AG09309 (cell line): Measurements from ENCODE around the gene PCDH11Y.
"Not testable (repeated sequence)": the region's sequence is repeated elsewhere in the genome, so short reads cannot be mapped to it uniquely, and the experiment has no call there.

ENCODE experiments used
- DNase-seq: peaks from one replicate; pipeline ENCODE4 v3.0.0-alpha.2; 2010; ENCODE audit warnings: low read depth
- H3K4me3 ChIP-seq: 2 replicates; pipeline ENCODE4 v1.5.1; 2011; ENCODE audit warnings: mild to moderate bottlenecking, low read depth, low read length, moderate library complexity; ENCODE audit not compliant: control insufficient read depth

Gene PCDH11Y, protein sequence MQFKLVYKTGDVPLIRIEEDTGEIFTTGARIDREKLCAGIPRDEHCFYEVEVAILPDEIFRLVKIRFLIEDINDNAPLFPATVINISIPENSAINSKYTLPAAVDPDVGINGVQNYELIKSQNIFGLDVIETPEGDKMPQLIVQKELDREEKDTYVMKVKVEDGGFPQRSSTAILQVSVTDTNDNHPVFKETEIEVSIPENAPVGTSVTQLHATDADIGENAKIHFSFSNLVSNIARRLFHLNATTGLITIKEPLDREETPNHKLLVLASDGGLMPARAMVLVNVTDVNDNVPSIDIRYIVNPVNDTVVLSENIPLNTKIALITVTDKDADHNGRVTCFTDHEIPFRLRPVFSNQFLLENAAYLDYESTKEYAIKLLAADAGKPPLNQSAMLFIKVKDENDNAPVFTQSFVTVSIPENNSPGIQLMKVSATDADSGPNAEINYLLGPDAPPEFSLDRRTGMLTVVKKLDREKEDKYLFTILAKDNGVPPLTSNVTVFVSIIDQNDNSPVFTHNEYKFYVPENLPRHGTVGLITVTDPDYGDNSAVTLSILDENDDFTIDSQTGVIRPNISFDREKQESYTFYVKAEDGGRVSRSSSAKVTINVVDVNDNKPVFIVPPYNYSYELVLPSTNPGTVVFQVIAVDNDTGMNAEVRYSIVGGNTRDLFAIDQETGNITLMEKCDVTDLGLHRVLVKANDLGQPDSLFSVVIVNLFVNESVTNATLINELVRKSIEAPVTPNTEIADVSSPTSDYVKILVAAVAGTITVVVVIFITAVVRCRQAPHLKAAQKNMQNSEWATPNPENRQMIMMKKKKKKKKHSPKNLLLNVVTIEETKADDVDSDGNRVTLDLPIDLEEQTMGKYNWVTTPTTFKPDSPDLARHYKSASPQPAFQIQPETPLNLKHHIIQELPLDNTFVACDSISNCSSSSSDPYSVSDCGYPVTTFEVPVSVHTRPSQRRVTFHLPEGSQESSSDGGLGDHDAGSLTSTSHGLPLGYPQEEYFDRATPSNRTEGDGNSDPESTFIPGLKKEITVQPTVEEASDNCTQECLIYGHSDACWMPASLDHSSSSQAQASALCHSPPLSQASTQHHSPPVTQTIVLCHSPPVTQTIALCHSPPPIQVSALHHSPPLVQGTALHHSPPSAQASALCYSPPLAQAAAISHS (N-terminal part only)

DNA sequence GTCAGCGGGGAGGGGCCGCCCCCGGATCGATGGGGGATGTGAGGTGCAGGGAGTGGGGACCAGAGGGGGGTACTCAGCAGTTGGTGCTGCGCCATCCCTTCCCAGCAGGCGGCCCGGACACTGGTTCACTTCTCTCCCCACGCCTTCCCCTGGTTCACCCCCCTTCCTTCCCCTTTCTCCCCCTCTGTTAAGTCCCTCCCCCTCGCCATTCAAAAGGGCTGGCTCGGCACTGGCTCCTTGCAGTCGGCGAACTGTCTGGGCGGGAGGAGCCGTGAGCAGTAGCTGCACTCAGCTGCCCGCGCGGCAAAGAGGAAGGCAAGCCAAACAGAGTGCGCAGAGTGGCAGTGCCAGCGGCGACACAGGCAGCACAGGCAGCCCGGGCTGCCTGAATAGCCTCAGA is at the start of gene PCDH11Y:
Gene PCDH11Y (plus strand): TSS at position 240 of the 400 bp plus-strand sequence. CDS start 56,804 bp downstream, outside the sequence.
- DNase-seq, H3K4me3 ChIP-seq: not testable (repeated sequence)

DNA sequence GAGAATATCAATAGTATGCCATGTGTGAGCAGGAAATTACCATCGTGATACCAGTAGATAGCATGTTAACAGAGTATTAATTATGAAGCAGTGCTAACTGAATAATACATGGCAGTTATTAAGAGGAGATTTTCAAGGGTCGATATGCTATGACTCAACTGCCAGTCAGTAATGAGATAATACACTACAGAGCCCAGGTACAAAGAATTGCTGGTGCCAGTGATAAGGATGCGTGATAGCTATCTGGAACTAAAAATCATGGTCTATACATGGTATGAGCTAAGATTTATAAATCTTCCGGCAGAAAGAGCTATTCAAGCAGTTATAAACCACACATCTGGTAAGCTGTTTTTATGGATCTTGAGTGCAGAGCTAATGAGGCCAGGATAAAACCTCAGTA is 32.2 kb upstream of the PCDH11Y start:
- DNase-seq, result not testable (repeated sequence)

DNA sequence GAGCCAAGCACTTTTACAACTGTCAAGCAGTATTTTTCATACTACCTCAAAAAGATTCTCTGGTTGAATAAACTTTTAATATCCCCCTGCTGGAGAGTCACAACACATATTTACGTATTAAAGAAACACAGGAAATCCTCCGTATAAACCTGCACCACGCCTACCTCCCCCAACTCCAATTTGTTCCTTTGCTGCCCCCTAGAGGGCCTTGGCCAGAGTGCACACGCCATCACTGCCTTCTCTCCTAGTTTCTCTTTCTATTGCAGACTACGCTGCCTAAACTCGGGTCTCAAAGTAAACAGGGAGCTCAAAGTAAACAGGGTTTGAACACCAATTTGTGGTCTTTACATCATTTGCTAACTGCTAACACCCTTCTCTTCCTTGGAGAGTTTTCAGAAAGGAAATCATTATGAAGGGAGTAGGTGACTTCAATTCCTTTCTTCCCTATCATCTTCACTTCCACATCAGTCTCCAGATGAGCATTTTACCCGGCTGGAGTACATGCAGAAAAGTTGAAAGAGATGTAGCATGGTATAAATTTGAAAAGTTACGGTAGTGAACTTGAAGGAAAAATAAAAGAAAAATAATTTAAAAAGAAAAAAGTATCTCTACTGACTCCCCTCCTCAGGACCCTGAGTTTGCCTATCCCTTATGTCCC is 8.2 kb upstream of the PCDH11Y start:
- not testable (repeated sequence) for H3K4me3 ChIP-seq, DNase-seq

More for the DNA sequence above, 32.2 kb upstream of the PCDH11Y start:
- not testable (repeated sequence) for H3K4me3 ChIP-seq

DNA sequence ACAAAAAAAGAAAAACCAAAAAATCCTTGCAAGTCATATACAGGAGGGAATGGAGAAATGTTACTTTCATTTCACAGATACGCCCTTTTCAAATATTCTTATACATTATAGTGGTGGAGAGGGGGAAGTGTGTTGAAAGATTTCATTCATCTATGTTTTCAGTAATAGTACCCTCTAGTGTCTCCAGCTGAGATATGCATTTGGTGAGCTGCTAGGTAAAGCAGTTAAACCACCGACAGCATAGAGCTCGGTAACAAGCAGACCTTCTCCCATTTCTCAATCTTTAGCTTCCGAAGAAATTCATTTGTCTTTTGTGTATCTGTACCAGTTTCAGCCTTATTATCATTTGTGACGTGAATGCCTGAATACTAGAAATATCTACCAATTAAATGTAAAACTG is 5.2 kb upstream of the PCDH11Y start:
- H3K4me3 ChIP-seq, DNase-seq: not testable (repeated sequence)

DNA sequence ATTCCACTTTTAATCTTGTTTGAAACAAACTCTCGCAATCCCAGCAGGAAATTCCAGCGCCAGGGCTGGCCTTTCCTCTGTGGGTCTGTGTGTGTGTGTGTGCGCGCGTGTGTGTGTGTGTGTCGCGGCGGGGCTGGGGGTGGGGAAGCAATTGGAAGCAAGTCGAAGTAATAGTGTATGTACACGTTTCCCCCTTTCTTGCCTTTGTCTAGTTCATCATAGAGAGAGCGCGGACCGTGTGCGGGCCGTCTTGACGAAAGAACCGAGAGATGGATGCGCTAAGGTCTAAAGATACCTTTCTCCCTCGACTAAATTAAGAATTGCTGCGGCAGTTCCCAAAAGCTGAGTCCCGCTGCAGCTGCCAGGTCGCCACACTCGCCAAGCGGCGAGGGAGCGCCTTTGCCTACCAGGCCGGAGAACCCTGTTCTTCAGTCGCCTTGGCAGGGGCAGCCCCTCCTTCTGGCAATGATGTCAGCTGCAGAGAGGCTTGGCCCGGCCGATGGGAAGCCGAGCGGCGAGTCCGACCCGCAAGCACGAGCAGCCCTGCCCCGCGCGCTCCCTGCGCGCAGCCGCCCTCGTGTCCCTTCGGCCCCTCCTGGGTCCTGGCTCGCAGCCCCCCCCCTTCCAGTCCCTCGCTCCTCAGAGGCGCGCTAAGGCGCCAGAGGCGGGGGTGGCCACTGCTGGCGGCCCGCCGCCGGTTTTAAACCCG is 2.5 kb downstream of the PCDH11Y start:
- DNase-seq, H3K4me3 ChIP-seq: not testable (repeated sequence)

DNA sequence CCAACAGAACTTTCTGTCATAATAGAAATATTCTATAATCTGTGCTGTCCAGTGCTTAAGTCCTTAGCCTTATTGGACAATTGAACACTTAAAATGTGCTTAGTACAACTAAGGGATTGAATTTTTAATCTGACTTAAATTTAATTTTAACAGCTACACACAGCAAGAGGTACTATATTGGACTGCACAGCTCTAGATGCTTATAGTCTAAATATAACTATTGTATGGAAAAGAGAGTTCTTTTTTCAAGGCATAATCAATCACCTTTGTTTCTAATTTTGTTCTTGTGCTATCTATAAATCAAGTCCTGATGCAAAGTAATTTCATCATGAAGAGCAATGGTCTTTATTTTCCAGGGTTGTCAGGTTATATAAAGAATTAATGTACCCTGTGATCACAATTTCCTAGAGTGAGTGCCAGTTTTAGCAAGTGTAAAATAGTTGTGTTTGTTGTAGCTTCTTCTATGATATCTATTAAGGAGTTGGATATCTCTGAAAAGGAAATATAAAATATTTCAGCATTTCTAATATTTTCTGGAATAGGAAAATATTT is 39.0 kb downstream of the PCDH11Y start:
- not testable (repeated sequence) for DNase-seq, H3K4me3 ChIP-seq

DNA sequence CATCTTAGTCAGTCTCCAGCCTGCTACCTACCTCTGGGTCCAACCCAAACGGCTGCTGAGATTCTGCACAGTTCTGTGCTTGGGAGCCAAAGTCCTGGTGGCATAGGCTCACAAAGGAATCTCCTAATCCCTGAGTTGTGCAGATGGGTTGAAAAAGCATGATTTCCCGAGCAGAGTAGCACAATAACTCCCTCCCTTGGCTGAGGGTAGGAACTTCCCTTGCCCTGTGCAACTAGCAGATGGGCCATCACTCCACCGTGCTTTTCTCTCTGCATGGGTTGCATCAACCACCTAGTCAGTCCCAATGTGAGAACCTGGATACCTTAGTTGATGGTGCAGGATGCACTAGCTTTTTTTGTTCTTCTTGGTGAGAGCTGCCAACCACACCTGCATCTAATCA is 82.9 kb downstream of the PCDH11Y start:
- DNase-seq, H3K4me3 ChIP-seq: not testable (repeated sequence)

DNA sequence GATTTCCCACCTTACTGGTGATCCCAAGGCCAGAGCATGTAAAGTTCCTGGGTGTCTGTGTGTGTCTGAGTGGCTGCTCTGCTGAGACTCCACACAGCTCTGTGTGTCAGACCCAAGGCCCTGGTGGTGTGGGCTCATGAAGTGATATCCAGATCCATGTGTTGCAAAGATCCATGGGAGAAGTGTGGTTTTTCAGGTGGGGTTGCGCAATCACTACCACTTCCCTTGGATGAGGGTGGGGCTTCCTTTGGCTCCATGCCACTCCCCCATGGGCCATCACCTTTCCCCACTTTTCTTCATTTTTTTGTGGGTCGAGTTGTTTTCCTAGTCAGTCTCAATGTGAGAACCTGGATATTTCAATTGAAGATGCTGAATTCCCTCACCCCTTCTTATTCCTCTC is 182.9 kb downstream of the PCDH11Y start:
- H3K4me3 ChIP-seq, DNase-seq: not testable (repeated sequence)

DNA sequence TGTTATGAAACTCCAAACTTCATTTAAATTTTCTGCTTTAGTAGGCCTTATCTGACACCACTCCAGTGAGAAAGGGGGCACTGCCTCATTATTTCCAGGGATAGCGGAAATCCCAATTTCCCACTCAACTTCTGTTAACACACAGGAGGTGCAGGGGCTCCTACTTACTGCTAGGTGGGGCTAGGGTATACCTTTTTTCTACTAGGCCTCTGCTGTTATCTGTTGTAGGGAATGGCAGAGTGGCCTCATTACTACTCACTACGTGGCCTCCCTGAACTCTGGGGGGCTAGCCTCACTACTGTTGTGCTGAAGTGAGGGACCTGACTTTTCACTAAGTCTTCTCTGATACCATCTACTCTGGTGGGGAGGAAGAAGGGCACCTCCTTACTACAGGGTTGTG is 215.0 kb downstream of the PCDH11Y start:
- H3K4me3 ChIP-seq, DNase-seq: not testable (repeated sequence)

DNA sequence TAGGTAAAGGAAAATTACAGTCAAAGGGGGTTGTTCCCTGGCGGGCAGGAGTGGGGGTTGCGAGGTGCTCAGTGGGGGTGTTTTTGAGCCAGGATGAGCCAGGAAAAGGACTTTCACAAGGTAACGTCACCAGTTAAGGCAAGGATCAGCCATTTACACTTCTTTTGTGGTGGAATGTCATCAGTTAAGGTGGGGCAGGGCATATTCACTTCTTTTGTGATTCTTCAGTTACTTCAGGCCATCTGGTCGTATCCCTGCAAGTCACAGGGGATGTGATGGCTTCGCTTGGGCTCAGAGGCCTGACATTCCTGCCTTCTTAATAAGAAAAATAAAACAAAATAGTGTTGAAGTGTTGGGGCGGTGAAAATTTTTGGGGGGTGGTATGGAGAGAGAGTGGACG is 324.8 kb downstream of the PCDH11Y start:
- not testable (repeated sequence) for DNase-seq, H3K4me3 ChIP-seq

DNA sequence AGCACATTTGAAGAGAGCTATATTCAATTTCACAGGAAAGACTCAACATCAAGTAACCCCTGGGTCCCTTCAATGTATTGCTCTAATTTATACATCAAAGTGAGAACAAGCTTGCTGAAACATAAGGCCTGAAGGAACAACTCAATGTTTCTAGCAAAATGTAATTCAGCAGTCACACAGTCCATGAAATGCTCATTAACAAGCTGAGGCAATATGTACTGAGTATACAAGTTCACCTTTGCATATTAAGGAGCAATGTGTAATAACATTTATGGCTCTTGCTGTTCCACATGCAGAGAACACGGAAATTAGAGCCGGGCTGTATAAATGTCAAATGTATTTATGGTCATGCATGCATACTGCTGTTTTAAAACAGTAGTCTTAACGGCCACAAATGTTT is 342.1 kb downstream of the PCDH11Y start:
- H3K4me3 ChIP-seq, DNase-seq: not testable (repeated sequence)

DNA sequence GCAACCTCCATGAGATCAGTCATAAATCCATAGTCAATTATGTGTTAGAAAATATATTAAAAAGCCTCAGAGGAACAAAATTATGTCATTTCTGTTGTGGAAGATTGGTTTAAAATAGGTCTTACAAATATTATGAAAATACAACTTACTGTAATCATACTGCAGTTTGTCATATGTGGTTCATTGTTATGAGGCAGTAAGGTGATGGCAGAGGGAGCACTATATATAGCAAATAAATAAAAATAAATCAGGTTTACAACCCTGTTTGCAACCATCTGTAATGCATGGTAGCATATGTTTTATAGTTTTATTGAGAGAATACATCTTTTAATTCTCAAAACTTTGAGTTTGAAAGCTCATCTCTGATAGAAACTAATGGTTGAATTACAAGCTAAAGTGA is 543.6 kb downstream of the PCDH11Y start:
- not testable (repeated sequence) for DNase-seq, H3K4me3 ChIP-seq

DNA sequence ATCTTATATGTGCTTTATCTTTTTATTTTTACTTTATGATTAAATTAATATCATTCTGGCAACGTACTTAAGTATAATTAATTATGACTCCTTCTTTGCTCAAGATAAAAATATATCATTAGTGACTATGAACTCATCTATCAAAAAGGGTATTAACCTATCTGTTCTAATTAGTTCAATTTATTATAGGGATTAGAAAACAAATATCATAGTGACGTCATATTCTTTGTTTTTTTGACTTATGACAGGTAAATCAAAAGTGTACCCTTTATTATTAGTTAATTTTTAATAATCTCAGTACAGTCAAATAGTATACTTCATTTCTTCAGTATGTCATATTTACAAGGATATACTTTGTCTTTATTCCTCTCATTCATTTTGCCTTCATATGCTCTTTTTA is 638.5 kb downstream of the PCDH11Y start:
- H3K4me3 ChIP-seq, DNase-seq: not testable (repeated sequence)

DNA sequence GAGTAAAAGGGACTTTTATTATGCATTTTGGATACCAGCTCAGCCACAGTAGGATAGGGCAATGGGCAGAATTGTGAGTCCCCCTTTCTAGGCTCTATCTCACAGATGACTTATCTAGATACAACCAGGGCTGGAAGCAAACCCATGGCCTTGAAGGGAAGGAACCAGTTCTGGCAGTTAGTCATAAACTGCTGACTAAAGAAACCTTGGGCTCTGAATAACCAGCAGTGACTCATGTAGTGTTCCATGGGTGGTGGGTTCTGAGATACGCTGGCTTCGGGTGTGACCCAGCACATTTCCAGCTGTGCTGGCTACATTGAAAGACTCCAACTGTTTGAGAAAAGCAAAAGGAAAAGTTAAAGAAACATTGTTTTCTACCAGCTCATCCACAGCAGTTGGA is 679.2 kb downstream of the PCDH11Y start:
- DNase-seq, H3K4me3 ChIP-seq: not testable (repeated sequence)

DNA sequence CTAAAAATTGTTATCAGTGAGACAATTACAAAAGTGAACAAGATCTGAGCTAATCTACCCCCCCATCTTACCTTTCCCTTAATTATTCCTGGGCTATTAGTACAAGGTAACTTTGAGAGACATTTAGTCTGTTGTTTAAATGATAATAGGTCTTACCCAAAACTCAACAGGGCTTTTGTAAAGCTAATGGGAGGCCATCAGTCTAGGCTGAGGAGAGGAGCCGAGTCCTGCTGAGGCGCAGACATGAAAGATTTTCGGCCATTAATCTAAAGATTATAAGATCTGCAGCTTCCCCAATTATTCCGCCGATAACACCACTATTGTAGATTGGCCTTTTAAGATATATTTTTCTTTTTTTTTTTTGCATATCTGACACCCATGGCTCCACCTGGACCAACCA is 708.6 kb downstream of the PCDH11Y start:
- H3K4me3 ChIP-seq, DNase-seq: not testable (repeated sequence)

DNA sequence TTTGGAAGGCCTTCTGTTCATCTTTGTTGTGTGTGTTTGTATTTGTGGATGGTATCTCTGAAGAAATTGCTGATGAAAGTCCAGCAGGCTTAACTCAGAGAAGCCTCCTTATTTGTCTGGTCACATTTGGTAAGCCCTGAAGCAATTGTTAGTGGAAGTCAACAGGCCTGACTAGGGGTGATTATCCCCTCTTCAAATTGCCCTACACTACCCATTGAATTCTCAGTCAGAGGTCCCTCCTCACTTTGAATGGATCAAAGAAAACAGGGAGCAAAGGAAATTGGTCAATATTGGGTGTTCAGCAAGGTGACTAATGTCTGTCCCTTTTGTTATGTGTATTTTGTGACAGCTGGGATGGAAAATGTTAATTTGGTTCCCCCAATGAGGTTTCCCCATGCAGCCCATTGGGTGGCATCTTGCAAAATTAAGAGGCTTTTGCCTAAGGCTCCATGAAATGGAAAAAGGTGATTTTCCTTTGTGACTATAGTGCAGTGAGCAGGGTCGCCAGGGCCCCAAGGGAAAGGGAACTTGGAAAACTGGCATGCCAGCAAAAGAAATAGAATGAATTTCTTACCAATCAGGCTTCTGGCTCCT is 709.8 kb downstream of the PCDH11Y start:
- DNase-seq, H3K4me3 ChIP-seq: not testable (repeated sequence)

DNA sequence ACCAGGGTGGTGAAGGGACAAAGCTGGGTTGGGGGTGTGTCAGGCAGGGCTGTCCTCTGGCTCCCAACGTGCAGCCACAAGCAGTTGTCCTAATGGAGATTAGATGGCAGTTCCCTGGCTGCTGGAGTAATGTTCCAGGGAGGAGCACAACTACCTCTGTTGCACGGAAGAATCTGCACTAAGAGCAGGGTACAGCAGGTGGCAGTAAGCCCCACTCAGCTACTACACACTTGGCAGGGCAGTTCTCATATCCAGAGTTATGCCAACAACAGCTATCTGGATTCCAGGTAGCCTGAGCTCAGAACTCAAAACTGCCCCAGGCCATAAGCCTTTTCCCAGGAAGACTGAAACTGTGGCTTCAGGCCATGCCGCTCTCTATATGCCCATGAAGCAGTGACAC is 761.3 kb downstream of the PCDH11Y start:
- not testable (repeated sequence) for H3K4me3 ChIP-seq

More for the DNA sequence above, 761.3 kb downstream of the PCDH11Y start:
- not testable (repeated sequence) for DNase-seq
